AG09319 (cell line): ENCODE results near the gene KCNG4.
"Not testable (repeated sequence)": the region's sequence is repeated elsewhere in the genome, so short reads cannot be mapped to it uniquely, and the experiment has no call there.

Experiments
- DNase-seq: peaks from one replicate; pipeline ENCODE4 v3.0.0-alpha.2; 2010; ENCODE audit warnings: low read depth; ENCODE audit errors: extremely low read depth
- TF ChIP-seq, protein P1 (sequence below): IDR thresholded peaks from 2 replicates; pipeline ENCODE4 v1.5.1; 2011; ENCODE audit warnings: low read depth, mild to moderate bottlenecking, inconsistent platforms, low read length, moderate library complexity

The KCNG4 gene

GRCh38 chr16:84218956-84219355 lies 20.9 kb downstream of the KCNG4 start:
- TF ChIP-seq, protein P1, sequence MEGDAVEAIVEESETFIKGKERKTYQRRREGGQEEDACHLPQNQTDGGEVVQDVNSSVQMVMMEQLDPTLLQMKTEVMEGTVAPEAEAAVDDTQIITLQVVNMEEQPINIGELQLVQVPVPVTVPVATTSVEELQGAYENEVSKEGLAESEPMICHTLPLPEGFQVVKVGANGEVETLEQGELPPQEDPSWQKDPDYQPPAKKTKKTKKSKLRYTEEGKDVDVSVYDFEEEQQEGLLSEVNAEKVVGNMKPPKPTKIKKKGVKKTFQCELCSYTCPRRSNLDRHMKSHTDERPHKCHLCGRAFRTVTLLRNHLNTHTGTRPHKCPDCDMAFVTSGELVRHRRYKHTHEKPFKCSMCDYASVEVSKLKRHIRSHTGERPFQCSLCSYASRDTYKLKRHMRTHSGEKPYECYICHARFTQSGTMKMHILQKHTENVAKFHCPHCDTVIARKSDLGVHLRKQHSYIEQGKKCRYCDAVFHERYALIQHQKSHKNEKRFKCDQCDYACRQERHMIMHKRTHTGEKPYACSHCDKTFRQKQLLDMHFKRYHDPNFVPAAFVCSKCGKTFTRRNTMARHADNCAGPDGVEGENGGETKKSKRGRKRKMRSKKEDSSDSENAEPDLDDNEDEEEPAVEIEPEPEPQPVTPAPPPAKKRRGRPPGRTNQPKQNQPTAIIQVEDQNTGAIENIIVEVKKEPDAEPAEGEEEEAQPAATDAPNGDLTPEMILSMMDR: no peak
- DNase-seq: no peak

DNA sequence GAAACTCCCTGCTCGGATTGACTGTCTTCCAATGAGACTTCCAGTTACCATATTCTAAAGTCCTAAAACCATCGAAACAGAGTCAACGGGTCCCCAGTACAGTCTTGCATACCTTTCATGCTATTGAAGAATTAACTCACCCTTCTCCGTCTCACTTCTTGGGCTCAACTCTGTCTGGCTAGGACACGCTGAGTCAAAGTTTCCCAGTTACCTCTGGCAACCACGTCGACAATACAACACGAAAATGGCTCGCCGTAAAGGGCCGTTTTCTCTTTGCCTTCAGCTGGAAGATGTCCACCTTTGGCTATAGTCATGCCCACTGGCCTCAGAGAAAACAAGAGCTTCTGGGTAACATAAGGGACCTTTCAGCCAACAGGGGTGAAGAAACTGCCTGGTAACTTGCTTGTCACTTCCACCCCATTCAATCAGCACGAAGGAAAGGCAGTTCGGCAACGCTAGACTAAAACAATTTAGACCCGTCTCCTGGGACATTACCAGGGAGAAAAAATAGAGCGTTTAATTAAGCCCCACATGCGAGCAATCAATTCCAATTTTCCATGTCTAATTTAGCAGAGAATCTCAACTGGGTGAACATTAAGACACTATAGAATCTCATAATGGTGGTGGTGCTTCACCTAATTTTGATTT lies 21.5 kb downstream of the KCNG4 start:
- DNase-seq: no peak
- TF ChIP-seq, protein P1: no peak

- DNase-seq: not testable (repeated sequence)
These were observed 23.7 kb downstream of the KCNG4 start for GRCh38 chr16:84216144-84216543.

DNA sequence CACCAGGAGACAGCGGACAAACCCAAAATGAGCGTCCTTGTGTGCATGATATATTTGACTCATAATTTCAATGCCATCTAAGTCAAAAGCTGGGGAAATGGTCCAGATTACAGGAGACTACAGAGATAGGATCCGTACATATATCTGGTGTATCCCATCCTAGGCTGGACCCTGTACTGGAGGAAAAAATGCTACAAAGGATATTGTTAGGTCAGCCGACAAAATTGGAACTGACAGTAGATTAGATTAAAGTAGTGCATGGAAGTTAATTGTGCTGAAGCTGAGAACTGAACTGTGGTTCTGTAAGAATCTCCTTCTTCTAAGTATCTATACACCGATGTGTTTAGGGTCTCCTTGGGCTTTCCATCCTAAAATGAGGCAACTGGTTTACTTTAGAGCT lies 24.3 kb downstream of the KCNG4 start:
- no peak for DNase-seq
- TF ChIP-seq, protein P1: no peak

DNA sequence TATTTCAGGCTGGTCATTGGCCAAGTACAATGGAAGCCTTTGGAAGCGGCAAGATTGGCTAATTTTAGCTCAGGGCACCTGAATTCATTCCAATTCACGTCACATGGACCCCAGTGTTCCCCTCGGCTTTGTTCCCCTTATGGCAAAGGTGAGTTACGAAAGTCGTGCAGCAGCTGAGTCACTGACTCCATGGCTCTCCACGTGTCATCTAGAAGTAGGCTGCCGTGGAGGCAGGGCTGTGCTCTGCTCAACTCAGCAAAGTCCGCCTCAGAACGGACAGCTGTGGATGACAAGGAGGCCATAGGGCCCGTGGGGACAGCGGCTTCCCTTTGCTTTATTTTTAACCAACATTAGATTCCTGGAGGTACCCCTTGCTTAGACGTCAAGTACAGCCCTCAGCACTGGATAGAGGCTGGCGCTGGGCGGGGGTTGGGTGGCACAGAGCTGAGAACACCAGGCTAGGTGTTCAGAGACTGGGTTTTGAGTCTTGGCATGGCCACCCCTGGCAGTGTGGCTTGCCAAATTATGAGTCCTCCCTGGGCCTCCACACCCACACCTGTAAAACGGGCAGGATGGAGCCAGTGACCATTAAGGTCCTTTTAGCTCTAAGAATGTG lies 25.3 kb downstream of the KCNG4 start:
- DNase-seq: no peak
- TF ChIP-seq, protein P1: no peak

GRCh38 chr16:84212631-84213030 lies 27.2 kb downstream of the KCNG4 start:
- TF ChIP-seq, protein P1: no peak
- no peak for DNase-seq

- TF ChIP-seq, protein P1: no peak
- no peak for DNase-seq
These were observed 27.7 kb downstream of the KCNG4 start for GRCh38 chr16:84212154-84212553.

GRCh38 chr16:84209989-84210388 lies 29.8 kb downstream of the KCNG4 start:
- DNase-seq: no peak

More at GRCh38 chr16:84209989-84210388, 29.8 kb downstream of the KCNG4 start:
- TF ChIP-seq, protein P1: no peak; the same call in 1 of the 2 replicates
